Urinary bladder (tissue), 4 donors: ENCODE data around the gene RAI14. TPM values are rescaled to one million over a fixed set of nuclear protein-coding genes. Genes with fewer than 3 reads are reported as not detected.

Experiments used
- DNase-seq: peaks from one replicate; pipeline ENCODE4 v3.0.0-alpha.2; 2015; ENCODE audit errors: extremely low spot score
- H3K27ac ChIP-seq: one replicate; pipeline ENCODE4 v1.5.1; 2013; ENCODE audit warnings: low read depth, mild to moderate bottlenecking, moderate library complexity
- H3K36me3 ChIP-seq: one replicate; pipeline ENCODE4 v1.6.1; 2013; ENCODE audit warnings: mild to moderate bottlenecking, moderate library complexity; ENCODE audit not compliant: insufficient read depth
- H3K4me1 ChIP-seq: one replicate; pipeline ENCODE4 v1.6.1; 2013; ENCODE audit warnings: mild to moderate bottlenecking, moderate library complexity; ENCODE audit not compliant: insufficient read depth
- H3K4me3 ChIP-seq: one replicate; pipeline ENCODE4 v1.5.1; 2013; ENCODE audit warnings: low read depth, low read length
- WGBS: extraction: QIAGEN DNeasy Blood & Tissue Kit; methylation state at CpG from one replicate; pipeline ENCODE4 v1.1.7; 2013; 5-methylcytosine and 5-hydroxymethylcytosine counted together
- polyA plus RNA-seq: library from polyadenylated mRNA; stranded (reverse); fragments of 200-250 nt; gene quantifications from one replicate; pipeline ENCODE4 v1.2.3, GENCODE V29; 2013
- total RNA-seq: library from RNA; depleted of rRNA; stranded (reverse); fragments of >200 nt; gene quantifications from one replicate; pipeline ENCODE4 v1.2.3, GENCODE V29; 2014
- donor health status: healthy with polysubstance abuse.
- donor health status: healthy.

RAI14 gene
- total and polyA plus RNA-seq, 2 donors, result 25.6 to 83.9 TPM

DNA sequence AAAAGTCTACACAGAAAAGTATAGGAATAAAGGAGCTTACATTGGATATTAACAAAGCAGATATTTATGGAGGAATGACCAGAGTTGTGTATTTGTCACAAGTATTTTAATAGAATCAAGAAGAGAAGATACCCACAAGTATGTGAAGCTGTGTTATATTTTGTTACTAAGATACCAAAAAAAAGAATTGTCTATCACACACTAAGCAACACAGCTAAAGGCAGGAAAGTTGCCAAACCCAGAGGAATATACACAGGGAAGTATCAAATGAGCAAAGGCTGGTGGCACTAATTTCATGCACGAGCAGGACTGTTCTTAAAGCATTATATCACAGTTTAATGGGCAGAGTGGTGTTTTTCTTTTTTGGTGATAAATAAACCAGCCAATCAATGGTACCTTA is 30.9 kb upstream of the RAI14 start:
- no peak overlapping the region for H3K4me3 ChIP-seq
- no peaks in the 10 kb centered on the region for H3K36me3 ChIP-seq
- WGBS, result 60% methylated on average over 1 of the region's 1 CpG
- no peaks in the 10 kb centered on the region for H3K4me1 ChIP-seq
- no peak for DNase-seq
- no peak overlapping the region for H3K27ac ChIP-seq

DNA sequence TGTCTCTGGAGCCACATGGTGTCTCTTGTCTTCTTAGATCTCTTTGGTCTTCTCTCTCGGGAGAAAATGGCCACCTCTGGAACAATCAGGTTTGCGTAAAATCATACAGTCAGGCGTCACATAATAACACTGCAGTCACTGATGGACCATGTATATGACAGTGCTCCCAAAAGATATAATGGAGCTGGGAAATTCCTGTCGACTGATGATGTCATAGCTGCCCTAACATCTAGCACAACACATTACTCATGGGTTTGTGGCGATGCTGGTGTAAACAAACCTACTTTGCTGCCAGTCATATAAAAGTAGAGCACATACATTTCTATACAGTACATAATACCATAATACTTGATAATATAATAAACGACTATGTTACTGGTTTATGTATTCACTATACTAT is 30.1 kb upstream of the RAI14 start:
- Histone ChIP-seq H3K4me1 (no peaks in the 10 kb centered on the region), H3K4me3 (no peak overlapping the region), H3K36me3 (no peaks in the 10 kb centered on the region), H3K27ac (no peak overlapping the region)
- no peak for DNase-seq
- WGBS, result 54% methylated on average over 6 of the region's 6 CpGs

DNA sequence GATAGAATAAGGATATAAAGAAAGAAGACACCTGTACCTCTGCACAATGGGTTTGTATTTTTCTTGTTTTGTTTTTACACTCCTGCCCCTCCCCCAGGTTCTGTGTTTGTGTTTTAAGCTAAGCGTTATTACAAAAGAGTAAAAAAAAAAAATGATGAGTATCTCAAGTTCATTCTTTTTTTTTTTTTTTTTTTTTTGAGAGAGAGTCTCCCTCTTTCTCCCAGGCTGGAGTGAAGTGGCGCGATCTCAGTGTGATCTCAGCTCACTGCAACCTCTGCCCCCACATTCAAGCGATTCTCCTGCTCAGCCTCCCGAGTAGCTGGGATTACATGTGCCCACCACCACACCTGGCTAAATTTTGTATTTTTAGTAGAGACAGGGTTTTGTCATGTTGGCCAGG is 29.4 kb upstream of the RAI14 start:
- Histone ChIP-seq H3K36me3 (no peaks in the 10 kb centered on the region), H3K27ac (no peak overlapping the region), H3K4me3 (no peak overlapping the region), H3K4me1 (no peaks in the 10 kb centered on the region)
- WGBS, result 81% methylated on average over 5 of the region's 5 CpGs
- DNase-seq, result no peak

DNA sequence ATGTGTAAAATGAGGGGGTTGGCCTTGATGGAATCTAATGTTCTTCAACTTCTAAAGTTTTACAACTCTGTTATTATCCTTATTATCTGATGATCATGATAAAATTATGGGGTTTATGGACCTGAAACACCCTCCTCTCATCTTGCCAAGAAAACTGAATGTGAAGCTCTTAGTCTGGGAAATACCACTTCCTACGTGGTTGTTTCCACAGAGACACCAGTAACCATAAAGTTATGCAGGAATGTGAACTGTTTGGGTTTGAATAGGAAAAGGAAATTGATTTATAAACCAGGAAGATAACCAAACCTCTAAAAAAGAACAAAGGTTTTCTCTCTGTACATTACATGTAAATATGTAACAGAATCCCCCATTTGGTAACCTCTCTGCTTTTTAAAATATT is 28.3 kb upstream of the RAI14 start:
- 46% methylated on average over 1 of the region's 1 CpG for WGBS
- no peak overlapping the region for H3K27ac ChIP-seq
- DNase-seq, result no peak
- no peak overlapping the region for H3K4me3 ChIP-seq
- H3K4me1 ChIP-seq, result no peaks in the 10 kb centered on the region
- no peaks in the 10 kb centered on the region for H3K36me3 ChIP-seq

DNA sequence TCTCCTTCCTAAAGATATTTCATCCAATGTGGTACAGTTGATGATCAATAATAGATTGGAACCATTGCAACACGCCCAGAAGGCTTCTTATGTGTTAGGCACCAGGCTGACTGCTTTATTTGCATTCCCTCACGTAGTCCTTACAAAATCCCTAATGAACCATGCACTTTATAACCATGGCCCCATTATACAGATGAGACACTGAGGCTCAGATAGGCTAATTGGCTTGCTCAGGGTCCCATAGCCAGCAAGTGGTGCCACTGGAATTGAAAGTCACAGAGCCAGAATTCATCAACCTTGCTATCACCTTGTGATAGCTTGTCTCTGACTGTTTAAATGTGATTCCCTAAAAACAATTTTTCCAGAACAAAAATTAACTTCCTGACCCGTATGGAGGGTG is 27.8 kb upstream of the RAI14 start:
- DNase-seq, result no peak
- no peak overlapping the region for H3K27ac ChIP-seq
- H3K4me3 ChIP-seq, result no peak overlapping the region
- no peaks in the 10 kb centered on the region for H3K36me3 ChIP-seq
- H3K4me1 ChIP-seq, result no peaks in the 10 kb centered on the region
- 88% methylated on average over 3 of the region's 3 CpGs for WGBS

DNA sequence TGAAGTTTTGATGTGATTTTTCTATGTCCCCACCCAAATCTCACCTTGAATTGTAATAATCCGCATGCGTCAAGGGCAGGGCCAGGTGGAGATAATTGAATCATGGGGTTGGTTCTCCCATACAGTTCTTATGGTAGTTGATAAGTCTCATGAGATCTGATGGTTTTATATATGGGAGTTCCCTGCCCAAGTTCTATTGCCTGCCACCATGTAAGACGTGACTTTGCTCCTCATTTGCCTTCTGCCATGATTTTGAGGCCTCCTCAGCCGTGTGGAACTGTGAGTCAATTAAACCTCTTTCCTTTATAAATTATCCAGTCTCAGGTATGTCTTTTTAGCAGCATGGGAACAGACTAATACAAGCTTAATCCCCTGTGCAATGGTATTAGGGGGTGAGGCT is 25.5 kb upstream of the RAI14 start:
- Histone ChIP-seq H3K36me3 (no peaks in the 10 kb centered on the region), H3K4me3 (no peak overlapping the region), H3K4me1 (no peaks in the 10 kb centered on the region), H3K27ac (no peak overlapping the region)
- WGBS, result 94% methylated on average over 4 of the region's 4 CpGs
- DNase-seq, result no peak

DNA sequence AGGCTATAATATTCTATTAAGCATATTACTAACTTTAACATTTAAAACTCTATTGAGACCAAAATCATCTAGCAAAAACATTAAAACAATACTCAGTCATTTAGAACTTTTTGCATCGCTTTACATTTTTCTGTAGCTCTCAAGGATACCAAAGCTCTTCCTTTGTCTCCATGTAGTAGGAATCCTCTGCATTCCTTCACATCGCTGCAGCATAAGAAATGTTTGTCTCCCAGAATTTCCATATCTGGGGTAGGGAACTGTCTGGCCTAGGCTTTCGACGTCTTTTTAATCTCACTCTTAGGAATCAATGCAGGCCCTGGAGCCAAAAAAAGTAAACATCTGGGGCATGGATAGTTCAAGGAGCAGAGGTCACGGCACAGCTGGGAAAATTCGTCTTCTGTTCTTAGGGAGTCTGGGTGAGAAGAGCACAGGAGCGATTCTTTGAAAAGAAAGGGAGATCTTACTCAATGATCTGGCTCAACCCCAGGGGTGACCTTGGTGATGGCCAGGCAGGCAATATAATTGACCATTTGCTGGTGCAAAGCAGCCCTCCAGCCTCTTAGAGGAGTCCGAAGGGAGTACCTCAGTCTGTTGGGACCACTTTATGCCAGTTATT is 23.2 kb upstream of the RAI14 start:
- DNase-seq, result no peak
- H3K4me1 ChIP-seq, result no peaks in the 10 kb centered on the region
- no peaks in the 10 kb centered on the region for H3K36me3 ChIP-seq
- WGBS, result 55% methylated on average over 8 of the region's 8 CpGs
- H3K4me3 ChIP-seq, result no peak overlapping the region
- no peak overlapping the region for H3K27ac ChIP-seq

DNA sequence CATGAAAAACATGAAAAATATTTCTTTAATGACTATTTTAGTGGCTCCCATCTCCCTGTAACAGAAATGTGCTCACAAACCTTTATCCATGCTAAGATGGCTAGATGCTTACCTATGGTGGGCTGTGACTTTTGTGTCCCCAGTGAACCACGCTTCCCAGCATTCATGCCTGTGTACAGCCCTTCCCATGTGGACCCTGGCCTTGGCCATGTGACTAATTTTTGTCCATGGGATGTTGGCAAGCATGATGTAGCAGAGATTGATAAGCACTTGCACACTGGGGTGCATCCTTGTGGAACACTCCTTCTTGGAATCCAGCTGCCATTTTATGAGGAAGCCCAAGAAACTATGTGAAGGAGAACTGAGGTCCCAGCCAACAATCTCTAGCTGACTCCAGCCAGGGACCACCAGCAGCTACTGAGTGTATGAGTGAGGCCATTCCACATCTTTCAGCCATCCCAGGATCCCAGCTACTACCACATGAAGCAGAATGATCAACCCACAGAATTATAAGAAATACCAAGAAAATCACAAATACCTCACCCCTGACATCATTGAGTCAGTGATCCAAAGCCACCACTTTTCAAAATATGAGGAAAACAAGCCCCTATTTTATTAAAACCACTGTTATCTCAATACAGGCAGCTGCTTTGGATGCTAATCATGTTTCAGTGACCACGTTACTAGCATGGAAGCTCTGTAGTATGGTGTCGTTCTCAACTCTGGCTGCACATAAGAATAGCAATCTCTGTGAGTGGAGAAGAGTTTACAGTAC is 16.1 kb upstream of the RAI14 start:
- DNase-seq, result no peak
- H3K4me3 ChIP-seq, result no peak overlapping the region
- no peak overlapping the region for H3K27ac ChIP-seq
- 90% methylated on average over 3 of the region's 3 CpGs for WGBS
- no peaks in the 10 kb centered on the region for H3K4me1 ChIP-seq
- no peaks in the 10 kb centered on the region for H3K36me3 ChIP-seq

DNA sequence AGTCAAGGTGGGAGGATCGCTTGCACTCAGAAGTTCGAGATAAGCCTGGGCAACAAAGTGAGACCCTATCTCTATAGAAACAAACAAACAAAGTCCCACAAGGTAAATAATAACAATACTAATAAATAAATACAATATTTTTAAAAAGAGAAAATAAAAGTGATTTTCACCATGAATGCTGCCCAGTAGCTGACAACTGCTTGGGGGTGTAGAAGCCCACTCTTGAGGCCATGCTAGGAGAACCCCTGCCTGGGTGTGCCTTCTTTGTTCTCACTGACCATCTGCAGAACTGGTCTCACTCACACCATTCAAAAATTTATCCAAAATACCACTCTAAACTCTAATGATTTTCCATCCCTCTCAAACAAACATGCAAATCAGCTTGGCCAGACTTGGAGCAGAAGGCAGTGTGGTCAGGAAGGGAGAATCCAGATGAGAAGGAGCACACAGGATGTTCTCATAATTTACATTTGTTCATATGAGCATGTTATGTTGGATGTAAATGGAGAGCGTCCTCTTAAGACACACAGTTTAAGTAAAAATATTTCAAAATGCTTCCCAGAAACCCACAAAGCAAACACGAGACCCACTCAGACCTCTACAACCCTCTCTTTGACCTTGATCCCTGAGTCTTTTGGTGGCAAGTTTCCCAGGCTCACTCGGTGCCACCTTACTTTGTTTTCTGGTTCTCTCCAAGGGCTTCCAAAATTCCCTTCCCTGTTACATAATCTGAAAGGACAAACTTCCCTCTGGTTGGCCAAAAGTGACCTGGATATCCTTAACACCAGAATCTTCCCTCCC is 7.9 kb upstream of the RAI14 start:
- Histone ChIP-seq H3K36me3 (no peaks in the 10 kb centered on the region), H3K4me3 (no peak overlapping the region), H3K4me1 (no peaks in the 10 kb centered on the region), H3K27ac (no peak overlapping the region)
- WGBS, result 77% methylated on average over 5 of the region's 5 CpGs
- DNase-seq, result no peak

DNA sequence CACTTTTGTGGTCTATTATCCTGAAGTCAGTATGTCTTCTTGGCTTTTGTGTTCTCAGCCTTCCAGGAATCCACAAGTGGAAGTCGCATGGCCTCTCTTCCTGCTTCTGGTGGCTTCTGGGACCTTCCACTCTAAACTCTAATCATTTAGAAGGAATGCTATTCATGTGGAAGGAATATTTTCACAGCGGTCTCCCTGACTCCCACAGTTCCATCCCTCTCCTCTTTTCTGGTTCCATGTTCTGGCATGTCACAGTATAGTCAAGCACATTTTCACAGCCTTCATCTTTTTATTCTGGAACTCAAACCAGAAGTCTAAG is 7.3 kb upstream of the RAI14 start:
- Histone ChIP-seq H3K27ac (no peak overlapping the region), H3K36me3 (no peaks in the 10 kb centered on the region), H3K4me3 (no peak overlapping the region), H3K4me1 (no peaks in the 10 kb centered on the region)
- DNase-seq, result no peak
- 88% methylated on average over 2 of the region's 2 CpGs for WGBS

DNA sequence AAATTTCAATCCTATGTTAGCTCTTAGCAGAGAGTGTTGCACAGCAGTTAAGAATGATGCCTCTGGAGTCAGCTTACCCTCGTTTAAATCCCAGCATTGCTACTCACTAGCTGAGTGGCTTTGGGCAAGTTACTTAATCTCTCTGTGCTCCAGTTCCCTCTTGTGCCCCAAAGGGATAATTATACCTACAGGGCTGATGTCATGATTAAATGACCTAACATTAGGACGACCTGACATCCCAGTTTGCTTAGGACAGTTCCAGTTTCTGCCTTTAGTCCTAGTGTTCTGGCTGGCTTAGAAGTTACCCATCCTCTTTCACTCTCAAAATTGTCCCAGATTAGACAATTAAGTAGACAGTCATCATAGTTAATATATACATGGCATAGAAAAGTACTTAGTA is 4.3 kb upstream of the RAI14 start:
- Histone ChIP-seq H3K4me3 (no peak overlapping the region), H3K27ac (no peak overlapping the region), H3K36me3 (no peaks in the 10 kb centered on the region), H3K4me1 (no peaks in the 10 kb centered on the region)
- no peak for DNase-seq
- 63% methylated on average over 2 of the region's 2 CpGs for WGBS

DNA sequence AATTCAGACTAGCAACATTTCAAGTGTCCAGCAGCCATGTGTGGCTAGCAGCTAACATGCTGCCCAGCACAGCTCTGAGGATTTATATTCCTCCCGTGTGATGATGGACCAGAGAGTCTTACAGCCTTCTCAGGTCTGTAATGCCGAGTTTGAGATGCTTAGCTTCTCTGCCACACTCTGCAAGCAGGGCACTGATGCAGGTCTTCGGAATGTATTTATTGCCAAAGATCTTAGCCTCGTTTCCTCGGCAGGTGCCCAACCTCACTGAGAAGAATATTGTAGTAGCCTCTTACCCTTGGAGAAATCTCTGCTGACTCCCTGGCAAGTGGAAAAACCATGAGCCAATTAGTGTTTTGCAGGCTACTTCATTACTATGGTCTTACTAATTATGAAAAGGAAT is 3.7 kb upstream of the RAI14 start:
- Histone ChIP-seq H3K4me1 (no peaks in the 10 kb centered on the region), H3K27ac (no peak overlapping the region)
- WGBS, result 49% methylated on average over 5 of the region's 5 CpGs

DNA sequence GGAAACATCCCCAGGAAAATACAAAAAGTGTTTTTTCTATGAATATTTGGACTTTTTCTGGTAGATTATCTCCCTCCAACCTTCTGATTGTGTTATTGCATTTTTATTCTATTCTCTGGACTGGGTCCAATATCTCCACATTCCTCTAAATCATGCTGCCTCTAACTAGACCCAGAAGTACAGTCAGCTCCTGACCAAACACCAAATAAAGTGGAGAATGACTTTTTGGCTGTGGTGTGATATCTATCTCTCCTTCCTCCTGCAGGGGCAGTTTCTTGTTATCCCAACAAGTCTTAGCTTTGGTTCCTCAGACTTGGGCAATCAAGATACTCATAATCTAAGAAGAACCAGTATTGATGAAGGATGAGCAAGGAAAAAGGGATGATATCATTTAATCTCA is 3.2 kb upstream of the RAI14 start:
- no peak overlapping the region for H3K4me3 ChIP-seq
- no peak for DNase-seq
- H3K27ac ChIP-seq, result no peak overlapping the region
- H3K4me1 ChIP-seq, result no peaks in the 10 kb centered on the region
- no peaks in the 10 kb centered on the region for H3K36me3 ChIP-seq

More for the DNA sequence above, 3.7 kb upstream of the RAI14 start:
- no peak for DNase-seq
- no peaks in the 10 kb centered on the region for H3K36me3 ChIP-seq
- H3K4me3 ChIP-seq, result no peak overlapping the region

DNA sequence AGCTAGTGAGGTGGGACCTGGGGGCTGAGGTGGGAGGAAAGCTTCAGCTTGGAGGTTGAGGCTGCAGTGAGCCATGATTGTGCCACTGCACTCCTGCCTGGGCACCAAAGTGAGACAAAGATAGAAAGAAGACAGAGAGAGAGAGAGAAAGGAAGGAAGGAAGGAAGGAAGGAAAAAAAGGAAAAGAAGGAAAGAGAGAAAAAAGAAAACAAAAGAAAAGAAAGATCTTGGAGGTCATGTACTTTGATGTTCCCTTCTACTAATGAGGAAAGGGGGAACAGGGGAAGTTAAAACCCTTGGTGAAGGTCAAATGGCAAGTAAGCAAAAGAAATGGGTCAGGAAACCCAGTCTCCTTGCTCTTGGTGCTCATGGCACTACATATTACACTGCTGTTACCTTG is 2.4 kb upstream of the RAI14 start:
- no peak for DNase-seq
- no peak overlapping the region for H3K27ac ChIP-seq

More for the DNA sequence above, 2.4 kb upstream of the RAI14 start:
- no peaks in the 10 kb centered on the region for H3K36me3 ChIP-seq
- H3K4me3 ChIP-seq, result no peak overlapping the region
- H3K4me1 ChIP-seq, result no peaks in the 10 kb centered on the region
